Stimulated activated CD8-positive, alpha-beta memory T cell treated with anti-CD3 and anti-CD28 coated beads, Interleukin-7, amount 100 ng/mL, for 4 hours (primary cell): ENCODE measurements around the gene TPM2.

Experiments
- DNase-seq, 2 donors: peaks; one replicate each; pipeline ENCODE4 v3.0.0-alpha.2; 2020; ENCODE audit warnings: low read depth in 2 of 2

Gene TPM2

GRCh38 chr9:35696520-35697215 lies 6.9 kb upstream of the TPM2 start:
- DNase-seq, result peak; percentile 19 to 33

GRCh38 chr9:35695943-35696401 lies 6.2 kb upstream of the TPM2 start:
- no peak for DNase-seq

- DNase-seq, result no peak
These were observed 2.1 kb upstream of the TPM2 start for GRCh38 chr9:35691757-35692301.

GRCh38 chr9:35691334-35691650 lies 1.6 kb upstream of the TPM2 start:
- DNase-seq, result no peak

GRCh38 chr9:35690614-35691333 lies 1.0 kb upstream of the TPM2 start:
- peak in 1 of 2 donors; percentile 17 for DNase-seq

GRCh38 chr9:35690294-35690613 lies 529 bp upstream of the TPM2 start:
- no peak for DNase-seq

GRCh38 chr9:35688558-35689541 lies 875 bp downstream of the TPM2 start:
- DNase-seq, result no peak

- DNase-seq, result no peak
These were observed 1.7 kb downstream of the TPM2 start for GRCh38 chr9:35687972-35688557.

GRCh38 chr9:35687306-35687705 lies 2.4 kb downstream of the TPM2 start:
- DNase-seq, result no peak

- no peak for DNase-seq
These were observed 3.2 kb downstream of the TPM2 start for GRCh38 chr9:35686222-35687203.

GRCh38 chr9:35685506-35685905 lies 4.2 kb downstream of the TPM2 start:
- DNase-seq, result no peak

GRCh38 chr9:35684921-35685320 lies 4.8 kb downstream of the TPM2 start:
- DNase-seq, result no peak

GRCh38 chr9:35683323-35683722 lies 6.4 kb downstream of the TPM2 start:
- no peak for DNase-seq

GRCh38 chr9:35682520-35683315 lies 7.0 kb downstream of the TPM2 start:
- no peak for DNase-seq

GRCh38 chr9:35682051-35682450 lies 7.7 kb downstream of the TPM2 start:
- DNase-seq, result no peak

- no peak for DNase-seq
These were observed 8.3 kb downstream of the TPM2 start for GRCh38 chr9:35681341-35682002.

GRCh38 chr9:35680331-35681105 lies 9.2 kb downstream of the TPM2 start:
- no peak for DNase-seq

- no peak for DNase-seq
These were observed 9.9 kb downstream of the TPM2 start for GRCh38 chr9:35679766-35680330.
